Suprapubic skin (tissue), 3 donors: Measurements from ENCODE around the gene UACA.

ENCODE experiments used
- CTCF ChIP-seq, 2 donors: fragments of 200-600 bp in 1 of 2; fragments of 450-650 bp in 1 of 2; sonication (generic) in 1 of 2; IDR thresholded peaks; one replicate each; pipeline ENCODE4 v1.5.1; 2016 to 2019; ENCODE audit warnings: antibody characterized with exemption in 2 of 2, mild to moderate bottlenecking in 1 of 2, moderate library complexity in 1 of 2
- EP300 ChIP-seq: sonication (generic); formaldehyde crosslinking; IDR thresholded peaks from one replicate; pipeline ENCODE4 v1.6.1; 2017; ENCODE audit warnings: antibody characterized with exemption

- TF ChIP-seq EP300 = no peak
- TF ChIP-seq CTCF (IDR thresholded peaks at IDR 0.05) = no peak
These were observed 39.3 kb upstream of the UACA start for GRCh38 chr15:70802629-70803028.
